ENCODE results near the gene REM1. TPM values are rescaled to one million over a fixed set of nuclear protein-coding genes. Genes with fewer than 3 reads are reported as not detected.

REM1 gene
- total and polyA plus RNA-seq, 2 of the 13 experiments (the other 11 are each of a cell fraction or from before 2014, with no cell fraction given), result not detected

DNA sequence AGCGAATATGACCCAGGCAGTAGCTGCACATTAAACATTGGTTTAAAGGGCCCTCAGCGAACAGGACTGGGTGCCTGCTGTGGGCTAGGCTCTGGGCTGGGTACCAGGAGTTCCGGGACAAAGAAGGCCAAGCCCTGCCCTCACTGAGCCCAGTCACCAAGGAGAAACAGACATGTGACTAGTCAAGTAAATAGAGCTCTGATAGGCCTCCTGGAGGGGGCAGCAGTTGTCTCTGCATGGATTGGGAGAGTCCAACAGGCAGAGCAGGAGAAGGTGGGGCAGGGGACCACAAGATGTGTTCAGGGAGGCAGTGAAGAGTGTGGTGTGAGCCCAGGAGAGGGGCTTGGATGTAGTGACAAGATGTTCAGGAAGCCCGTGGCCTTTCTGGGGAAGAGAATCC, 42.3 kb downstream of the REM1 start (continued):
- TF ChIP-seq, protein P1, sequence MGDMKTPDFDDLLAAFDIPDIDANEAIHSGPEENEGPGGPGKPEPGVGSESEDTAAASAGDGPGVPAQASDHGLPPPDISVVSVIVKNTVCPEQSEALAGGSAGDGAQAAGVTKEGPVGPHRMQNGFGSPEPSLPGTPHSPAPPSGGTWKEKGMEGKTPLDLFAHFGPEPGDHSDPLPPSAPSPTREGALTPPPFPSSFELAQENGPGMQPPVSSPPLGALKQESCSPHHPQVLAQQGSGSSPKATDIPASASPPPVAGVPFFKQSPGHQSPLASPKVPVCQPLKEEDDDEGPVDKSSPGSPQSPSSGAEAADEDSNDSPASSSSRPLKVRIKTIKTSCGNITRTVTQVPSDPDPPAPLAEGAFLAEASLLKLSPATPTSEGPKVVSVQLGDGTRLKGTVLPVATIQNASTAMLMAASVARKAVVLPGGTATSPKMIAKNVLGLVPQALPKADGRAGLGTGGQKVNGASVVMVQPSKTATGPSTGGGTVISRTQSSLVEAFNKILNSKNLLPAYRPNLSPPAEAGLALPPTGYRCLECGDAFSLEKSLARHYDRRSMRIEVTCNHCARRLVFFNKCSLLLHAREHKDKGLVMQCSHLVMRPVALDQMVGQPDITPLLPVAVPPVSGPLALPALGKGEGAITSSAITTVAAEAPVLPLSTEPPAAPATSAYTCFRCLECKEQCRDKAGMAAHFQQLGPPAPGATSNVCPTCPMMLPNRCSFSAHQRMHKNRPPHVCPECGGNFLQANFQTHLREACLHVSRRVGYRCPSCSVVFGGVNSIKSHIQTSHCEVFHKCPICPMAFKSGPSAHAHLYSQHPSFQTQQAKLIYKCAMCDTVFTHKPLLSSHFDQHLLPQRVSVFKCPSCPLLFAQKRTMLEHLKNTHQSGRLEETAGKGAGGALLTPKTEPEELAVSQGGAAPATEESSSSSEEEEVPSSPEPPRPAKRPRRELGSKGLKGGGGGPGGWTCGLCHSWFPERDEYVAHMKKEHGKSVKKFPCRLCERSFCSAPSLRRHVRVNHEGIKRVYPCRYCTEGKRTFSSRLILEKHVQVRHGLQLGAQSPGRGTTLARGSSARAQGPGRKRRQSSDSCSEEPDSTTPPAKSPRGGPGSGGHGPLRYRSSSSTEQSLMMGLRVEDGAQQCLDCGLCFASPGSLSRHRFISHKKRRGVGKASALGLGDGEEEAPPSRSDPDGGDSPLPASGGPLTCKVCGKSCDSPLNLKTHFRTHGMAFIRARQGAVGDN (CRISPR knock-in tag; IDR thresholded peaks at IDR 0.05), result peak; percentile 68
- TF ChIP-seq ZNF430 (CRISPR knock-in tag; IDR thresholded peaks at IDR 0.05), result 0 out of 2 replicates have a peak, but pooled peaks have one; percentile 53
- no peak for TF ChIP-seq ZNF468 (CRISPR knock-in tag; IDR thresholded peaks at IDR 0.05)
- TF ChIP-seq, protein P2, sequence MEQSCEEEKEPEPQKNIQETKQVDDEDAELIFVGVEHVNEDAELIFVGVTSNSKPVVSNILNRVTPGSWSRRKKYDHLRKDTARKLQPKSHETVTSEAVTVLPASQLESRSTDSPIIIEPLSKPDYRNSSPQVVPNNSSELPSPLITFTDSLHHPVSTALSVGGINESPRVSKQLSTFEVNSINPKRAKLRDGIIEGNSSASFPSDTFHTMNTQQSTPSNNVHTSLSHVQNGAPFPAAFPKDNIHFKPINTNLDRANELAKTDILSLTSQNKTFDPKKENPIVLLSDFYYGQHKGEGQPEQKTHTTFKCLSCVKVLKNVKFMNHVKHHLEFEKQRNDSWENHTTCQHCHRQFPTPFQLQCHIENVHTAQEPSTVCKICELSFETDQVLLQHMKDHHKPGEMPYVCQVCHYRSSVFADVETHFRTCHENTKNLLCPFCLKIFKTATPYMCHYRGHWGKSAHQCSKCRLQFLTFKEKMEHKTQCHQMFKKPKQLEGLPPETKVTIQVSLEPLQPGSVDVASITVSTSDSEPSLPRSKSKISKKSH (CRISPR knock-in tag; IDR thresholded peaks at IDR 0.05; ENCODE audit: borderline replicate concordance), result peak; percentile 80; the same call in 1 of the 2 replicates
- TF ChIP-seq REXO4 (CRISPR knock-in tag; IDR thresholded peaks at IDR 0.05; ENCODE audit: borderline replicate concordance), result no peak
- peak; percentile 70; the same call in 1 of the 2 replicates for TF ChIP-seq ZNF644 (CRISPR knock-in tag; IDR thresholded peaks at IDR 0.05; ENCODE audit: low read depth)
- 0 out of 2 replicates have a peak, but pooled peaks have one; percentile 17 for TF ChIP-seq GFI1 (CRISPR knock-in tag; IDR thresholded peaks at IDR 0.05; ENCODE audit: borderline replicate concordance)
- peak; percentile 25; the same call in 1 of the 2 replicates for TF ChIP-seq ZC3H4 (CRISPR knock-in tag; IDR thresholded peaks at IDR 0.05; ENCODE audit: borderline replicate concordance)
- no peak for TF ChIP-seq DR1 (CRISPR knock-in tag; IDR thresholded peaks at IDR 0.05)
- peak; percentile 68 for TF ChIP-seq RBM22 (optimal IDR thresholded peaks at IDR 0.05; ENCODE audit: low read length)
- TF ChIP-seq CHD2 (IDR thresholded peaks at IDR 0.05; ENCODE audit: low read depth, low read length), result no peak; the same call in 1 of the 2 replicates
- TF ChIP-seq POLR2G (IDR thresholded peaks at IDR 0.05; ENCODE audit: low read depth, low read length), result peak; percentile 50
- TF ChIP-seq, protein P3, sequence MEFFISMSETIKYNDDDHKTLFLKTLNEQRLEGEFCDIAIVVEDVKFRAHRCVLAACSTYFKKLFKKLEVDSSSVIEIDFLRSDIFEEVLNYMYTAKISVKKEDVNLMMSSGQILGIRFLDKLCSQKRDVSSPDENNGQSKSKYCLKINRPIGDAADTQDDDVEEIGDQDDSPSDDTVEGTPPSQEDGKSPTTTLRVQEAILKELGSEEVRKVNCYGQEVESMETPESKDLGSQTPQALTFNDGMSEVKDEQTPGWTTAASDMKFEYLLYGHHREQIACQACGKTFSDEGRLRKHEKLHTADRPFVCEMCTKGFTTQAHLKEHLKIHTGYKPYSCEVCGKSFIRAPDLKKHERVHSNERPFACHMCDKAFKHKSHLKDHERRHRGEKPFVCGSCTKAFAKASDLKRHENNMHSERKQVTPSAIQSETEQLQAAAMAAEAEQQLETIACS (CRISPR knock-in tag; IDR thresholded peaks at IDR 0.05), result 0 out of 2 replicates have a peak, but pooled peaks have one; percentile 13
- TF ChIP-seq, protein P4, sequence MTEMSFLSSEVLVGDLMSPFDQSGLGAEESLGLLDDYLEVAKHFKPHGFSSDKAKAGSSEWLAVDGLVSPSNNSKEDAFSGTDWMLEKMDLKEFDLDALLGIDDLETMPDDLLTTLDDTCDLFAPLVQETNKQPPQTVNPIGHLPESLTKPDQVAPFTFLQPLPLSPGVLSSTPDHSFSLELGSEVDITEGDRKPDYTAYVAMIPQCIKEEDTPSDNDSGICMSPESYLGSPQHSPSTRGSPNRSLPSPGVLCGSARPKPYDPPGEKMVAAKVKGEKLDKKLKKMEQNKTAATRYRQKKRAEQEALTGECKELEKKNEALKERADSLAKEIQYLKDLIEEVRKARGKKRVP (CRISPR knock-in tag; IDR thresholded peaks at IDR 0.05), result 0 out of 4 replicates have a peak, but pooled peaks of 1 of the 2 experiments have one; percentile 11
- peak; percentile 11; the same call in 1 of the 2 replicates for TF ChIP-seq ELF3 (CRISPR knock-in tag; IDR thresholded peaks at IDR 0.05)
- TF ChIP-seq ZMAT3 (CRISPR knock-in tag; conservative IDR thresholded peaks at IDR 0.05), result 0 out of 2 replicates have a peak, but pooled peaks have one; percentile 39
- TF ChIP-seq POLR2A (IDR thresholded peaks at IDR 0.05; ENCODE audit: insufficient read depth in 1 of 2, low read depth in 2 of 2, low read length in 2 of 2), result peak in 1 of 2 experiments; percentile 33; a peak in 1 of 4 replicates
- TF ChIP-seq, protein P5, sequence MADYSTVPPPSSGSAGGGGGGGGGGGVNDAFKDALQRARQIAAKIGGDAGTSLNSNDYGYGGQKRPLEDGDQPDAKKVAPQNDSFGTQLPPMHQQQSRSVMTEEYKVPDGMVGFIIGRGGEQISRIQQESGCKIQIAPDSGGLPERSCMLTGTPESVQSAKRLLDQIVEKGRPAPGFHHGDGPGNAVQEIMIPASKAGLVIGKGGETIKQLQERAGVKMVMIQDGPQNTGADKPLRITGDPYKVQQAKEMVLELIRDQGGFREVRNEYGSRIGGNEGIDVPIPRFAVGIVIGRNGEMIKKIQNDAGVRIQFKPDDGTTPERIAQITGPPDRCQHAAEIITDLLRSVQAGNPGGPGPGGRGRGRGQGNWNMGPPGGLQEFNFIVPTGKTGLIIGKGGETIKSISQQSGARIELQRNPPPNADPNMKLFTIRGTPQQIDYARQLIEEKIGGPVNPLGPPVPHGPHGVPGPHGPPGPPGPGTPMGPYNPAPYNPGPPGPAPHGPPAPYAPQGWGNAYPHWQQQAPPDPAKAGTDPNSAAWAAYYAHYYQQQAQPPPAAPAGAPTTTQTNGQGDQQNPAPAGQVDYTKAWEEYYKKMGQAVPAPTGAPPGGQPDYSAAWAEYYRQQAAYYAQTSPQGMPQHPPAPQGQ (CRISPR knock-in tag; IDR thresholded peaks at IDR 0.05; ENCODE audit: borderline replicate concordance), result no peak
- peak; percentile 22; the same call in 1 of the 2 replicates for TF ChIP-seq ZBTB38 (CRISPR knock-in tag; IDR thresholded peaks at IDR 0.05)

Measured in HepG2 (cell line).